HG03108 (cell line): ENCODE measurements around the gene DOK4.

Source experiments
- ATAC-seq: cut with Tn5 transposase; IDR thresholded peaks from one replicate; pipeline ENCODE4 v1.9.1; 2021; ENCODE audit warnings: moderate library complexity; ENCODE audit not compliant: unreplicated experiment

DOK4 gene

GRCh38 chr16:57485916-57486857 is at the start of gene DOK4:
Gene DOK4, minus strand, starts transcription at chr16:57486493. Its CDS starts 6,986 bp downstream, at chr16:57479507.
- peak; percentile 92 for ATAC-seq

GRCh38 chr16:57535680-57536305 is 49.5 kb upstream of the DOK4 start:
- peak; percentile 56 for ATAC-seq

GRCh38 chr16:57534881-57535658 is 48.8 kb upstream of the DOK4 start:
- no peak for ATAC-seq

- no peak for ATAC-seq
These were observed 48.1 kb upstream of the DOK4 start for GRCh38 chr16:57534337-57534880.

- no peak for ATAC-seq
These were observed 47.4 kb upstream of the DOK4 start for GRCh38 chr16:57533431-57534336.

- no peak for ATAC-seq
These were observed 46.0 kb upstream of the DOK4 start for GRCh38 chr16:57532266-57532625.

GRCh38 chr16:57531635-57532265 is 45.5 kb upstream of the DOK4 start:
- no peak for ATAC-seq

- no peak for ATAC-seq
These were observed 44.9 kb upstream of the DOK4 start for GRCh38 chr16:57531253-57531575.

- ATAC-seq, result no peak
These were observed 44.4 kb upstream of the DOK4 start for GRCh38 chr16:57530522-57531252.

- peak; percentile 50 for ATAC-seq
These were observed 43.8 kb upstream of the DOK4 start for GRCh38 chr16:57530104-57530521.

GRCh38 chr16:57529391-57530103 is 43.3 kb upstream of the DOK4 start:
- ATAC-seq, result no peak

- ATAC-seq, result no peak
These were observed 42.5 kb upstream of the DOK4 start for GRCh38 chr16:57528499-57529390.

GRCh38 chr16:57527610-57528360 is 41.5 kb upstream of the DOK4 start:
- ATAC-seq, result no peak

- ATAC-seq, result no peak
These were observed 40.7 kb upstream of the DOK4 start for GRCh38 chr16:57527027-57527426.

- no peak for ATAC-seq
These were observed 40.2 kb upstream of the DOK4 start for GRCh38 chr16:57526498-57526897.

GRCh38 chr16:57525761-57526160 is 39.5 kb upstream of the DOK4 start:
- no peak for ATAC-seq

GRCh38 chr16:57522960-57523359 is 36.7 kb upstream of the DOK4 start:
- no peak for ATAC-seq
